GM23248 (cell line): ENCODE data around the gene DTNA. TPM values are rescaled to one million over a fixed set of nuclear protein-coding genes. Genes with fewer than 3 reads are reported as not detected.
A peak's percentile ranks its signal among the peaks of the same experiment; 100 is the strongest.
"Not testable (repeated sequence)": the region's sequence is repeated elsewhere in the genome, so short reads cannot be mapped to it uniquely, and the experiment has no call there.

Experiments used
- DNase-seq: peaks from one replicate; pipeline ENCODE4 v3.0.0-alpha.2; 2015
- H2AFZ ChIP-seq: fragments of 200-600 bp; sonication (generic); 2 replicates; pipeline ENCODE4 v1.6.1; 2016; ENCODE audit warnings: antibody characterized with exemption
- H3F3A ChIP-seq: fragments of 200-600 bp; sonication (generic); 2 replicates; pipeline ENCODE4 v1.6.1; 2016; ENCODE audit warnings: mild to moderate bottlenecking, antibody characterized with exemption, mixed run types; ENCODE audit not compliant: insufficient read depth
- H3K27ac ChIP-seq: fragments of 200-600 bp; sonication (generic); 2 replicates; pipeline ENCODE4 v1.5.1; 2016; ENCODE audit warnings: mild to moderate bottlenecking
- H3K27me3 ChIP-seq: fragments of 200-600 bp; sonication (generic); replicated peaks from 2 replicates; pipeline ENCODE4 v1.6.1; 2016; ENCODE audit warnings: mild to moderate bottlenecking; ENCODE audit not compliant: insufficient read depth
- H3K36me3 ChIP-seq: fragments of 200-600 bp; sonication (generic); 2 replicates; pipeline ENCODE4 v1.6.1; 2016; ENCODE audit warnings: low read depth, mild to moderate bottlenecking
- H3K4me1 ChIP-seq: fragments of 200-600 bp; sonication (generic); 2 replicates; pipeline ENCODE4 v1.6.1; 2016; ENCODE audit warnings: mild to moderate bottlenecking; ENCODE audit not compliant: insufficient read depth
- H3K4me2 ChIP-seq: fragments of 200-600 bp; sonication (generic); one replicate; pipeline ENCODE4 v1.6.1; 2016; ENCODE audit warnings: mild to moderate bottlenecking; ENCODE audit not compliant: unreplicated experiment
- H3K4me3 ChIP-seq: fragments of 200-600 bp; sonication (generic); 2 replicates; pipeline ENCODE4 v1.5.1; 2016; ENCODE audit warnings: mild to moderate bottlenecking
- H3K79me2 ChIP-seq: fragments of 200-600 bp; sonication (generic); 2 replicates; pipeline ENCODE4 v1.6.1; 2016; ENCODE audit warnings: mild to moderate bottlenecking; ENCODE audit not compliant: insufficient read depth
- H3K9ac ChIP-seq: fragments of 200-600 bp; sonication (generic); 2 replicates; pipeline ENCODE4 v1.6.1; 2016; ENCODE audit warnings: mild to moderate bottlenecking
- H3K9me2 ChIP-seq: fragments of 200-600 bp; sonication (generic); 2 replicates; pipeline ENCODE4 v1.6.1; 2016; ENCODE audit warnings: mixed run types, mild to moderate bottlenecking, moderate library complexity; ENCODE audit not compliant: insufficient read depth
- H3K9me3 ChIP-seq: fragments of 200-600 bp; sonication (generic); one replicate; pipeline ENCODE4 v1.6.1; 2017; ENCODE audit warnings: low read depth
- H4K20me1 ChIP-seq: fragments of 200-600 bp; sonication (generic); 2 replicates; pipeline ENCODE4 v1.6.0; 2016; ENCODE audit not compliant: insufficient read depth
- EZH2 ChIP-seq: fragments of 200-600 bp; sonication (generic); IDR thresholded peaks from 2 replicates; pipeline ENCODE4 v1.6.1; 2018; ENCODE audit warnings: antibody characterized with exemption, mild to moderate bottlenecking; ENCODE audit not compliant: insufficient read depth, poor library complexity, severe bottlenecking
- EZH2phosphoT487 ChIP-seq: fragments of 200-600 bp; sonication (generic); IDR thresholded peaks from 2 replicates; pipeline ENCODE4 v1.6.1; 2018; ENCODE audit warnings: antibody characterized with exemption, moderate library complexity, mild to moderate bottlenecking, low read depth; ENCODE audit not compliant: insufficient read depth
- WGBS, 2 experiments: methylation state at CpG; one replicate each; pipeline ENCODE4 v1.1.6; 2015 to 2017; ENCODE audit warnings: low lambda C conversion rate in 2 of 2, low coverage in 1 of 2; ENCODE audit errors: missing lambda C conversion rate in 2 of 2; 5-methylcytosine and 5-hydroxymethylcytosine counted together
- in situ Hi-C: fragments of 300-500 bp; cut with MboI; formaldehyde crosslinking; loops from 2 replicates; pipeline ENCODE4 v1.15.0; 2020
- polyA plus RNA-seq: library from polyadenylated mRNA; unstranded; fragments of >200 nt; fragmentation: Nextera tagmentation; extraction: Ambion mirVana; gene quantifications from 2 replicates; pipeline ENCODE4 v1.2.1, GENCODE V29; 2016
- total RNA-seq: library from RNA; depleted of rRNA; stranded (reverse); fragments of >200 nt; shearing (Covaris generic); gene quantifications from 2 replicates; pipeline ENCODE4 v1.2.3, GENCODE V29; 2014; rRNA removed

DTNA gene
- total RNA-seq (4.2 and 14.5 TPM in 2 replicates), polyA plus RNA-seq (5.5 and 6.2 TPM in 2 replicates)

GRCh38 chr18:34709750-34710441 lies at the start of gene DTNA:
TSS of gene DTNA (plus strand) at chr18:34710298. CDS start at chr18:34755977, 45,679 bp downstream.
- in situ Hi-C loops: no loop called here

GRCh38 chr18:34660572-34660971 lies 49.5 kb upstream of the DTNA start:
- in situ Hi-C loops: no loop called here
- Histone ChIP-seq H3K79me2 (no peaks in the 10 kb centered on the region), H3K9me3 (no peaks in the 10 kb centered on the region), H3K9ac (no peak overlapping the region), H3K4me1 (peaks cover 30% of the 10 kb centered on the region), H3F3A (peaks cover 20% of the 10 kb centered on the region), H3K27me3 (no peaks in the 10 kb centered on the region), H3K4me2 (peak overlapping the region; percentile 65), H2AFZ (no peak overlapping the region), H3K4me3 (no peak overlapping the region), H3K9me2 (no peaks in the 10 kb centered on the region), H3K36me3 (no peaks in the 10 kb centered on the region), H3K27ac (no peak overlapping the region), H4K20me1 (no peaks in the 10 kb centered on the region)
- no peak for DNase-seq
- 74 to 81% methylated on average over 2 of the region's 2 CpGs for WGBS, 2 experiments
- TF ChIP-seq EZH2phosphoT487: no peak
- TF ChIP-seq EZH2: no peak

More at GRCh38 chr18:34709750-34710441, at the start of gene DTNA:
- H3K79me2 ChIP-seq: peaks cover 15% of the 10 kb centered on the region; the same call in 1 of the 2 replicates
- H3K9ac ChIP-seq: peak within 1 kb of the TSS; percentile 83
- H3K9me2 ChIP-seq: no peaks in the 10 kb centered on the region
- peak within 1 kb of the TSS; percentile 96 for H3K27ac ChIP-seq
- H3K36me3 ChIP-seq: no peaks in the 10 kb centered on the region
- no peaks in the 10 kb centered on the region for H3K9me3 ChIP-seq
- H4K20me1 ChIP-seq: no peaks in the 10 kb centered on the region
- H3K4me3 ChIP-seq: peak within 1 kb of the TSS; percentile 68
- H2AFZ ChIP-seq: peak within 1 kb of the TSS; percentile 73
- H3K4me2 ChIP-seq: peak within 1 kb of the TSS; percentile 82
- no peaks in the 10 kb centered on the region for H3K27me3 ChIP-seq
- H3K4me1 ChIP-seq: peaks cover 47% of the 10 kb centered on the region
- TF ChIP-seq EZH2: no peak
- no peak for TF ChIP-seq EZH2phosphoT487
- WGBS, 2 experiments: 0 to 5% methylated on average over 1 of the region's 1 CpG
- peaks cover 36% of the 10 kb centered on the region for H3F3A ChIP-seq
- DNase-seq: peak; percentile 97

GRCh38 chr18:34661464-34662087 lies 48.5 kb upstream of the DTNA start:
- no peak overlapping the region for H3K4me2 ChIP-seq
- peaks cover 30% of the 10 kb centered on the region for H3K4me1 ChIP-seq
- no peaks in the 10 kb centered on the region for H3K79me2 ChIP-seq
- 31 to 39% methylated on average over 4 of the region's 4 CpGs for WGBS, 2 experiments
- peaks cover 20% of the 10 kb centered on the region for H3F3A ChIP-seq
- DNase-seq: peak; percentile 62
- H3K27ac ChIP-seq: no peak overlapping the region
- H4K20me1 ChIP-seq: no peaks in the 10 kb centered on the region
- no peaks in the 10 kb centered on the region for H3K27me3 ChIP-seq
- no peak for TF ChIP-seq EZH2
- no peak for TF ChIP-seq EZH2phosphoT487
- H3K4me3 ChIP-seq: no peak overlapping the region
- no peak overlapping the region for H3K9ac ChIP-seq
- no peaks in the 10 kb centered on the region for H3K9me2 ChIP-seq
- H2AFZ ChIP-seq: peak overlapping the region; percentile 57
- no peaks in the 10 kb centered on the region for H3K9me3 ChIP-seq
- H3K36me3 ChIP-seq: no peaks in the 10 kb centered on the region
- in situ Hi-C loops: no loop called here

GRCh38 chr18:34676816-34677574 lies 33.1 kb upstream of the DTNA start:
- H3K4me1 ChIP-seq: no peaks in the 10 kb centered on the region
- no peak for DNase-seq
- H3K27me3 ChIP-seq: no peaks in the 10 kb centered on the region
- H3K27ac ChIP-seq: no peak overlapping the region
- no peak overlapping the region for H3K4me2 ChIP-seq
- H3K9me3 ChIP-seq: no peaks in the 10 kb centered on the region
- no peaks in the 10 kb centered on the region for H3K79me2 ChIP-seq
- in situ Hi-C loops: no loop called here
- no peaks in the 10 kb centered on the region for H4K20me1 ChIP-seq
- no peaks in the 10 kb centered on the region for H3K9me2 ChIP-seq
- no peak overlapping the region for H2AFZ ChIP-seq
- 65 to 69% methylated on average over 3 of the region's 3 CpGs for WGBS, 2 experiments
- H3K36me3 ChIP-seq: no peaks in the 10 kb centered on the region
- no peaks in the 10 kb centered on the region for H3F3A ChIP-seq
- no peak overlapping the region for H3K4me3 ChIP-seq
- TF ChIP-seq EZH2 (no peak), EZH2phosphoT487 (no peak)
- H3K9ac ChIP-seq: no peak overlapping the region

GRCh38 chr18:34689750-34690149 lies 20.3 kb upstream of the DTNA start:
- H3K9ac ChIP-seq, H3K4me3 ChIP-seq, in situ Hi-C loops, H3K9me2 ChIP-seq, H3K9me3 ChIP-seq, H3K79me2 ChIP-seq, H4K20me1 ChIP-seq, H3K36me3 ChIP-seq, DNase-seq, H2AFZ ChIP-seq, H3K27me3 ChIP-seq, H3F3A ChIP-seq, H3K4me2 ChIP-seq, H3K4me1 ChIP-seq, H3K27ac ChIP-seq: not testable (repeated sequence)
- WGBS, 2 experiments: 96 to 97% methylated on average over 3 of the region's 3 CpGs
